Astrocyte of the hippocampus (primary cell): ENCODE results near the gene PLAC1.

Experiments used
- DNase-seq: peaks from one replicate; pipeline ENCODE4 v3.0.0; 2011; ENCODE audit warnings: low read depth, low spot score

Gene PLAC1

DNA sequence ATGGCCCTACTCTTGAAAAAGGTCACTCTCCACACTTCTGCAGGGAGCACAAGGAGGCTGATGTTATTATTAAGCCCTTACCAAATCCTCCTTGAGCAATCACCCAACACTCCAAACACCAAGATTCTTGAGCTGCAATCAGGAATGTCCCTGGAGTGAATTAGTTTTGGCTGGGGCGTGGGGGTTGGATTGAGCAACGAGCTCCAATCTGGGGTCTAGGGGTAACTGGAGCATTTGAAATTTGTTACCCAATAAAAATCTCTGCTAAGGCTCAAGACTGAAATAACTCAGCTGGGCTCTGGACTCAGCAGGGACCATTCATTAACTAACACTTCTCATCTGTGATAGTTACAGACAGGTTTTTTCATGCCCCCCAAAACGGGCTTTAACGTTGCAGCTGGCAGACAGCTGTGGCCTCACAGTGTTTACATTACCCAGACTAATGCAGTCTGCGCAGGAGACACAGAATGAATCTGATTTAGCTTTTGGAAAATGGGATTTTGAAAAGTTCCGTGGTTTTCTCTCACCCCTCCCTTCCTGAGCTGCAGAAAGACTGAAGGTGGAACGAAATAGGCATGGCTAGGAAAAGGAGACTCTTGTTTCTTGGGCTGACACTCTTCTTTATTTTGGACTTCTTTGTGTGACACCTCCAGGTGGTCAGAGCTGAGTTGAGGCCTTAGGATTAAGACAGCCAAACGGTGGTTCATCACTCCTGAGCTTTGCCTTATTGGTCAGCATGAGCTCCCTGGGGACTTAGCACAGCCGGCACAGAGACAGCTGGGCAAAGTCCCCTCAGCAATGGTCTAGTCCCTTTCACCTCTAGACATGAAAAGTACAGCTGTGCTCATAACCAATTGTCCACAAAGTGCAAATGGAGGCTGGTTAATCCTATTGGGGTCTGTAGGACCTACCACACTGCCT, 26.6 kb downstream of the PLAC1 start:
- no peak for DNase-seq

DNA sequence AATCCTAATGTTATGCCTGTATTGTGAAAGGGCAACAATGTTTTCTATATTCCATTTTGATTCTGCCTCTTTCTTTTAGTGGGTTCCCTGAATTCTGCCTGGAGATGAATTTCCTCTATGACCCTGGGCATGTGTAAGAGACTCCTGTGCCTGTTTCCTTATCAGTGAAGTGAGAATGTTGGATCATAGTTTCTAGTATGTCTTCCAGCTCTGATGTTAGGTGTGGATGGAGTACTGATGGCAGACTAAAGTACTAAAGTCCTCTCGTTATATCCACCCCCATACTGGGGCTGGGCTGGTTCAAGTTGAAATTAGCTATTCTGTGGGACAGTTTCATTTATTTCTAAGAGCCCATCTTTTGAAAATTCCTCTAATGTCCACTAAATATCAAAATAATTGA, 29.6 kb downstream of the PLAC1 start:
- no peak for DNase-seq

DNA sequence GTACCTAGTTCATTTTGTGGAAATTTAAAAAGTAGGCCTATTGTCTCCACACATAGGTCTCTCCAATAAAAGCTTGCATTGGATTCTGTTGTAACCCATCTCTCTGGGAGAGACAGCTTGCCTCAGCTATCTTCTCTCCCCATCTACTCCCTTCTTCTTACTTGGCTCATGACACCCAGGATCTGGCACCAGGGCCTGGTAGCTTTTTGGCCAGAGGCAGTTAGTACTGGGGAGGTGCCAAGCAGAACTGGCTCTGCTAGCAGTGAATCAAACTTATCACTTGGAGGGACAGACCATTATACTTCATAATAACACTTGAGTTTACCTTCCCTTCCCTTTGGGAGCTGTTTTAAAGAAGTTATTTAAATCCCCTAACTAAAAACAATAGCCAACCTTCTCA, 31.8 kb downstream of the PLAC1 start:
- DNase-seq: no peak

DNA sequence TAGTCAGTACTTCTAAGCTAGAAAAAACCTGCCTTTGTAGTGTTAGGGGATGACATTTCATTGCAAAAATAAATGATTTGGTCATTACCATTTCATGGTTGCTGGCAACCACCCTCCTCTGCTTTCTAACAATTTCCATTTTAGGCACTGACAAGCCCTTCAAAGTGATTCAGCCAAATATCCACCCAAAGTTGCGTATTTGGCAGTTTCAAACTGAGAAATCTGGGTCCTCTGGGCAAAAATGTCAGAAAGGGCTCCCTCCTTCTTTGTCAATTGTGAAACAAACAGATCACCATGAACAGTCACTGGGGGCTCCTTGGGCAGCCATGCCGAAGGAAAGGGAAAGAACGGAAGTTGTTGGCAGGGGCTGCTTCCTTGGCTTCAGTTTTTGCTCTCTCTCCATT, 33.0 kb downstream of the PLAC1 start:
- no peak for DNase-seq

DNA sequence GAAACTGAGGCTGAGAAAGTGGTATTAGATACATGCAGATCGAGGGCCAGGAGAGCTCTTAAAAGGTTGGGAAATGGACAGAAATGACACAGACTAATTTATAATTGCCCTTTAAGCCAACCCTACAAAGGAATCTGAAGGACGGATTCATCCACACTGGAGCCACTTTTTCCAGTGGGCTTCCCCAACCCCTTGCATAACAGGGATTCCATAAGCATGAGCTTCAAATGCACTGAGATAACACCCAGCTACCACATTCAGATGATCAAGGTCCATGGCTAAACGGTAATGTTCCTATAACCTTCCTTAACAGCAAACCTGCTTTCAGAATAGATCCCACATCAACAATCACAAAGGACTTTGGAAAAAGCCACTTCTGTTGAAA, 34.2 kb downstream of the PLAC1 start:
- no peak for DNase-seq

DNA sequence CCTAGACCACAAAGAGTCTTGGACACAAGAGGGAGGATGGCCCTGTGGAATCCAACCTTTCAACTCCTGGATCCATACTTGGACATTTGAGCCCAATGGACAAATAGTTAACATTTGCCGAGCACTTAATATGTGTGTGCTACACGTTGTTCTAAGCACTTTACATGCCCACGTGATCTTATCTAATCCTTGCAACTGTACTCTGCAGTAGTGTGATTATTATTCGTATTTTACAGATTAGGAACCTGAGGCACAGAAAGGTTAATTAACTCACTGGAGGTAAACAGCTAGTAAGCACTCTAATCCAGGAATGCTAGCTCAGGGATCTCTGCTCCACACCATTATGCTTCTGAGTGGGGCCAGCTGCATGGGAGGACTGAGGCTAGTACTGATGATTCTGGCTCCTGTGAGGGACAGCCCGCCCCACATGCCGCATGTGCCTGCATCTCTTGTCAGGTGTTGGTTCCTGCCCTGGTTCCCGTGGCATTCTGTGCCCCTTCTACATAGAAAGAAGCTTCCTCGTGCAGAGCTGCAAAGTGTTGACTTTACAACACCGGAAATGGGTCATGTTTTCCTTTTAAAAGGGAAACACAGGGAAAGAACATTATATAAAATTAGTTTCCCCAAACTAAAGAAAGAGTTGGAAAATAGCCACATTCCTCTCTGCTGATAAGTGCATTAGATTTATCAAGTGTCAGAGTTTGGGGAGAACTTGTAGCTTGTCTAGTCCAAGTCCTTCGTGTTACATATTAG, 34.8 kb downstream of the PLAC1 start:
- no peak for DNase-seq

DNA sequence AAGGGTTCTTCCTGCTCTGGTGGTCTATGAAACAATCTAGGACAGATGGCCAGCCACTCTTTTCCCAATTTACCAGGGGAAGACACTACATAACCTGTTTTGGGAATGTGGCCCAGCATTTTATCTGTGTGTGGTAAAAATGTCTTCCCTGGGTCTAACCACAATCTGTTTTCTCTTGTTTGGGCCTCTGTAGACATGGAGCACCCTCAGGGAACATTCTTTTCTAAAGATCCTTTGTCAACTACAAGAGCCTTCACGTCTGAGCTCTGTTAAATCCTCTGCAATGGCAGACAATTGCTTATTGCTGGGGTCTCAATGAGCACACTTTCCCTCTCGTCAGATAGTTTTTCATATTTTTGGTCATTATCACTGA, 35.5 kb downstream of the PLAC1 start:
- peak; percentile 31 for DNase-seq

DNA sequence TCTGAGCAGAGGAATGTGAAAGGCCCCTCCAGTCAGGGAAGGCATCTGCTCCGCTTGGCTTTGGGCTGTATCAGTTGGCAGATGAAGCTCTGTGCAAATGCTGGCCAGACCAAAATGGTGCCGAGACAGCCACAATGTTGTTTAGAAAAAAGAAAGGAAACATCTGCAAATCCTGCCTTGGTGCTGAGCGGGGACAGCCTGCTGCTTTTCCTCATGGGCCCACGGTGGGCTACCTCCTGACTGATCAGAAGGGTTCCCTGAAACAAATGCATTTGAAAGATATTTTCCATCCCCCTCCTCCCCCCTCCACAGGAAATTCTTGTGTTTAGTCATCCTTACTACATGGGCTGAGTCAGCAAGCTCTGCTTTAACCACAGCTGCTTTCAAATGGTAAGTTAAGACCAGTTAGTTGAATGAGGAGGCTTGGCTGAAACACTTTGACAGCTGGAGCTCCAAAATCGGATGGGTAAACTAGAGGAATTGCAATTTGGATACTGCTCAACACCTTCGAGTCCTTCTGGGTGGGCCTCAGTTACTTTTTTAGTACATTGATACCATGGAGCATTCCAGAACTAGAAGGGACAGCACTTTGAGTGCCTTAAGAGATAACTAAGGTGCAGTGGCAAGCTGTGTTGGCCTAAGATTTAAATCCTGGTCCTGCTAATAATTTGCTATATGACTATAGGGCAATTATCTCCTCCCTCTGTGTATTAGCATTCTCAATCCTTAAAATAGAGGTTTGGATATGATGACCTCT, 36.0 kb downstream of the PLAC1 start:
- DNase-seq: peak; percentile 85

DNA sequence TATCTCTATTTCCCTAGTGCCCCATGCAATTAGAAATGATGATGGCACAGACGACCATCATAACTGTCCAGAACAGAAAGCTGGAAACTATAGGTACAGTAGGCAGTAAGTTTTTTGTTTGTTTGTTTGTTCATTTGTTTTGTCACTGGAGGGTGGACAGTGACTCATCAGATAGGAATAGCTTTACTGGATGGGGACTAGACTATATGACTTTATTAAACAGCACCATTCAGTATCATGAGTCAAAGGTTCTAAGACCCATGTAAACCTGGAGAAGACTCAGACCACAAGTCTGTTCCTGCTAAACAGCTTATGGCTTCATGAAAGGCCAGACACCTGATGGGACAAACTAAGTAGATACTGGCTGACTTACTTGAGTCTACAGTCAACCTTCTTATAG, 38.4 kb downstream of the PLAC1 start:
- DNase-seq: no peak

DNA sequence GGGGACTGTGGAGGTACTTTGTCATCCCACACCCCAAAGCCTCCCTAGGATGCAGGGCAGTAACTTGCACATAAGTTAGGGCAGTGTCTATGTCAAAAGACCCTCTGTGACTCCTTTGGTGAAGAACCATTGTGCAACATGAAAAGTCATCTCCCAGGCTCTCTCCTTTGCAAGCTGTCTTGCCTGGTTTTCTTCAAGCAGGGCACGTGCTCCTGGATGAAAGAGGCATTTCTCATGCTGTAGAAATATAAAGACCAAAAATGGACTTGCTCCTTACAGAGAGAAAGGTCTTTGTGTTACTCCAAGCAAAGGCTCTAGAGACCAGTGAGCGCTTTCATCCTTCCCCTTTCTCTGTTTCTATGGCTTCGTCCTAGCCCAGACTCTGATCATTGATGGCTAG, 44.9 kb downstream of the PLAC1 start:
- no peak for DNase-seq

DNA sequence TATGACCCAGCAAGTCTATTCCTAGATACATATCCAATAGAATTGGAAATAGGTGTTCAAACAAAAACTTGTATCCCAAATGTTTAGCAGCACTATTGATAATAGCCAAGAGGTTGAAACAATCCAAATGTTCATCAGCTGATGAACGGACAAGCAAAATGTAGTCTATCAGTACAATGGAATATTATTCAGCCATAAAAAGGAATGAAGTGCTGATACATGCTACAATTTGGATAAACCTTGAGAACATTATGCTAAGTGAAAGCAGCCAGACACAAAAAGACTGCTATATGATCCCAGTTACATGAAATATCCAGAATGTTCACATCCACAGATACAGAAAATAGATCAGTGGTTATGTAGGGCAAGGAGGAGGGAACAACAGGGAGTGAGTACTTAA, 50.1 kb downstream of the PLAC1 start:
- DNase-seq: no peak

DNA sequence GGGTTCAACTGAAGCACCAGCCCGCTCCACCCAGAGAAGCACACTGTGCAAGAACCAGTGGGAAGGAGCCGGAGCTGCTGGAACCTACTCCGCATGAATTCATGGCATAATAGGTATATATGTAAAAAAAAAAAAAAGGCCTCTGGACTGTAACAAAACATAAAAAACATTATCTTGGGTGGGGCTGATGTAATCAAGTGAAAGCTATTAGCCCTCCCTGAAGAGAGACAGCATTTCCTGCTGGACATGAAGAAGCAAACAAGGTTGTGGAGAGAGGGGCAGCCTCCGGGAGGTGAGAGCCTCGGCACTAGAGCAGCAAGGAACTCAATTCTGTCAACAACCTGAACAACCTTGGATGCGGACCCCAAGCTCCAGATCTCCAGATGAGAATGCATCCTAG, 50.7 kb downstream of the PLAC1 start:
- no peak for DNase-seq

DNA sequence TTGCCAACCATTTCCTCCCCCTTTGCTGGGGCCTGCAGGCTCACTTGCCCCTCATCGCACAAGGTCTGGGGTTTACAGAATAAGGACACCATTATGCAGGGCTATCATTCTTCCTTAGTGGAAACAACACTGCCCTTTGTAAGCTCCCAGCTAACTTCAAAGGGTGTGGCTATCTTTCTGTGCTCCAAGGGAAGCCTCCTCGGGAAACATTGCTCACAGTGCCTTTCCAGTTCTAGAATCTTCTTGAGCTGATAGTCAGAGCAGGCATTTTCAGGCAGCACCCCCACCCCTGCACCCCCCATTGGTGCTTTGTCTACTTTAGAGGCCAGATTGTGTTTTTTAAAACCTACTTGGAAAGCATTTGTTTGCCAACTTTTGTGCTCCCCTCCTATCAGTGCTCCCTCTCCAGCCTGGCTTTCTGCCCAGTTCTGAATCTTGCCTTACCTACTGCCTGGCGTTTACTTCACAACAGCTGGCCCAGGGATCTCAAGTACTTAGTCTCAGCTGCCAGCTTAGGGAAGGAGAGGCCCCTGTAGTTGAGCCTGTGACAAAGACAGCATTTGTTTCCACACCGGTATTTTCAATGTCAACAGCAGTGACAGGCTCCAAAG, 53.5 kb downstream of the PLAC1 start:
- DNase-seq: peak; percentile 39

DNA sequence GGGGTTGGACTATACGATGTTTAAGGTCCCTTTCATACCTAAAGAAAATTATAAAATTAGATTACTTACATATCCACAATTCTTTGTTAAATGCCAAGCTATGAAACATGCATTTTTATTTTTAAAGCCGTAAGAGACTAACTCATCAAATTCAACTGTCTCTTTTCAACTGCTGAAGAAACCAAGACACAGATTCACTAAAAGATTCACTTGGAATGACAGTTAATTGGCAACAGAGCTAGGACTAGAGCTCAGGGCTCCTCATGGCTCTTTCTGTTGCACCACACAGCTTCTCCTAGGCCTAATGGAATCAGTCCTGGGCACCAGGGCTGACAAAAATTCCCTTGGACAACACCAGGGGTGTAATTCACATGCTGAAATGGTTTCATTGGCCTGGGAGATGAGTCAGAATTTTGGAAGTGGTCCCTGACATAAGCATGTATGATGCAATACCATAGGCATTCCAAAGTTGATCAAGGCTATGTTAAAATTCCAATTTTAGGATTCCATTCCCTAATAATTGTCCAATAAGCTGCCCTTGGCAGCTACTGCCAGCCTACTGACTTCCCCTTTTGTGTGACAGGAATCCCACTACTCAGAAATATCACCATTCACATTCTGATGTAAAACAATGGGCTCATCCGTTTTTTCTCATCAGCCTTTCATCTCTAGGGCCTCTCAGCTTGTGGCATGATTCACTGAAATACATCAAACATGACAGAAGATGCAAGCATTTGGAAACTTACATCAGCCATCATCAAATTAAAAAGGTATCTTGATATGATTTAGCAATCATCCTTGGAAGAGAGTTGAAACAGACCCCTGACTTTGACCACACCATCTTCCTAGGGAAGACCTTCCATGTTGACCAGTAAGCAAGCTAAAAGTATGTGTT, 54.2 kb downstream of the PLAC1 start:
- peak; percentile 80 for DNase-seq

DNA sequence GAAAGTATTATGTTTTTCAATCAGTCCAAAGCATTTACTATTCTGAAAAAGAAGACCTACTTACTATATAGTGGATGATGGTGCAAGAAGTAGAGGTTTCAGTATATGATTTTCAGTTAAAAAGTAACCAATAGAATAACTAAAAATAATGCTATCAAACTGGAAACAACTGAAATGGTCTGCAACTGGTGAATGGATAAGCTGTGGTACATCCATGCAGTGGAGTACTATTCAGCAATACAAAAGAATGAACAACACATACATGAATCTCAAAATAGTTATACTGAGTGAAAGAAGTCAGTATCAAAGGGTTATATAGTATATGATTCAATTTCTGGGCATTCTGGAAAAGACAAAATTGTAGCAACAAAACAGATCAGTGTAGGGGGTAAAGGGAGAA, 55.9 kb downstream of the PLAC1 start:
- DNase-seq: no peak

DNA sequence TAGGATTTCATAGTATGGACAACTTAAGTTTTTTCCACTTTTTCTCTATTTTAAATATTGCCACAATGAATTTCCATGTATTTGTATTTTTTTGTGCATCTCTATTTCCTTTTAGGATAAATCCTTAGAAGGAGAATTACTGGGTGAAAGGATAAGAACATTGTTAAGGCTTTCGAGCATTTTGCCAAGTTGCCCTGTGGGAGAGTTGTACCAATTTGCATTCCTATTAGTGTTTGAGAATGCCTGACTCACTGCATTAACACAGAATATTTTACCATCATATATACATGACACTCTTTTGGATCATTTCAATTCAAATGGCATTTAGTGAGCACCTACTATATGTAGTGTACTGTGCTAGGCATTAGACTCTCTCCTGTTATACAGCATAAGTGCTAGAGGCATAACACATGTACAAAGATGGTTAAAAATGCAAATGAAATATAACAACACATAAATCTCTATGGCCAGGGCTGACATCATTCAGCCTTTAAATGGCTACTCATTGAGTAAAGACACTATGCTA, 57.0 kb downstream of the PLAC1 start:
- DNase-seq: peak; percentile 60

DNA sequence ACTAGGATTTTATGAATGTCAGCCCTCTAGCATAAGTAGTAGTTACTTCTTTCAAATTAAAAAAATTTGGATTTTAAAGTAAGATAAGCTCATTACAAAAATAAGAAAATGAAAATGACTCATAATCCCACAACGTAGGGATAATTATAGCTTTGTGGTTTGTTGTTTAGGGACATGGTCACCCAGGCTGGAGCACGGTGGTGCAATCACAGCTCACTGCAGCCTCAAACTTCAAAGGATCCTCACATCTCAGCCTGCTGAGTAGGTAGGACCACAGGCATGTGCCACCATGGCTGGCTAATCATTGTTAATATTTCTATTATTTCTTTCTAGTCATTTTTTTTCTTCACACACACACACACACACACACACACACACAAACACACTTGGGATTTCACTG, 57.6 kb downstream of the PLAC1 start:
- DNase-seq: peak; percentile 58

DNA sequence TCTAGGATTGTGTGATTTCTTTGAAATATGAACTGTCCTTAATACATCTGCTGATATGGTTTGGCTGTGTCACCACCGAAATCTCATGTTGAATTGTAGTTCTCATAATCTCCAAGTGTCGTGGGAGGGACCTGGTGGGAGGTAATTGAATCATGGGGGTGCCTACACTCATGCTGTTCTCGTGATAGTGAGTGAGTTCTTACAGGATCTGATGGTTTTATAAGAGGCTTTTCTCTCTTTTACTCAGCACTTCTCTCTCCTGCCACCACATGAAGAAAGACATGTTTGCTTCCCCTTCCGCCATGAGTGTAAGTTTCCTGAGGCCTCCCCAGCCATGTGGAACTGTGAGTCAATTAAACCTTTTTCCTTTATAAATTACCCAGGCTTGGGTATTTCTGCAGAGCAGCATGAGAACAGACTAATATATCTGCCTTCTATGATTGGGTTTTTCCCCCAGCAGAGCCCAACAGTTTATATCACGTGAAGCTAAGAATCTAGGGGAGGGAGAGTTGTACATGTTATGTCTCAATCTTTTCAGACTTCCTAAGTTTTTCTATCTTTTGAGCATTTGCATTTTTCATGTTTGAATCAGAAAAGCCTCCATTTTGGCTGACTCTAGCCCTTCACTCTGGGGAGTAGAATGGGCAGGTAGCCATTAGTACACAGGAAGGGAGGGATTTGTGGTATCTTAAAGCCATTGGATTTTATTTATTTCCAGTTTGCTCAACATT, 58.9 kb downstream of the PLAC1 start:
- DNase-seq: peak; percentile 20

DNA sequence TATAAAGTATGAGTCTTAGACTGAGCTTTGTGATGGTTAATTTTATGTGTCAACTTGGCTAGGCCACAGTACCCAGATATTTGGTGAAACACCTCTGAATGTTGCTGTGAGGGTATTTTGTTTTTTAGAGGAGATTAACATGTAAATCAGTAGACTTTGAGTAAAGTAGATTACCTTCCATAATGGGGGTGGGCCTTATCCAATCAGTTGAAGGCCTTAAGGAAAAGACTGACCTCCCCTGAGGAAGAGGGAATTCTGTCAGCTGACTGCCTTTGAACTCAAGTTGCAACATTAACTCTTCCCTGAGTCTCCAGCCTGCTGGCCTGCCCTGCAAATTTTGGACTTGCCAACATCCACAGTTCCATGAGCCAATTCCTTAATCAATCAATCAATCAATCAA, 66.0 kb downstream of the PLAC1 start:
- DNase-seq: no peak

DNA sequence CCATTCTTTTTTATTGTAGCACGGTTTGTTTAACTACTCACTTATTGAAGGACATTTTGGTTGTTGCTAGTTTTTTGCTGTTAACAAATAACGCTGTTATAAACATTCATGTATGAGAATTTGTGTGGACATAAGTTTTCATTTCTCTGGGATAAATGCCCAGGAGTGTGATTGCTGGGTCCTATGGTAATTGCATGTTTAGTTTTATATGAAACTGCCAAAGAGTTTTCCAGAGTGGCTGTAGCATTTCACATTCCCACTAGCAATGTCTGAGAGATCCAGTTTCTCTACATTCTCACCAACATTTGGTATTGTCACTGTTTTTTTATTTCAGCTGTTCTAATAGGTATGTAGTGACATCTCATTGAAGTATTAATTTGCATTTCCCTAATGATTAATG, 66.8 kb downstream of the PLAC1 start:
- no peak for DNase-seq
